Panc1 (cell line): ENCODE results near the gene ELFN1. TPM values are rescaled to one million over a fixed set of nuclear protein-coding genes. Genes with fewer than 3 reads are reported as not detected.

Experiments
- ATAC-seq: fragments of 200-7000 bp; cut with Tn5 transposase; 2 replicates; pipeline ENCODE4 v1.9.1; 2020; ENCODE audit warnings: mild to moderate bottlenecking, moderate library complexity
- BruUV-seq: library from RNA; stranded (reverse); fragments of 400-500 nt; replicated peaks from 2 replicates; lab custom pipeline; 2021; lab: Mats Ljungman, UMichigan
- CTCF ChIA-PET: fragments of 300-600 bp; sonication (Branson Sonifier 250); formaldehyde crosslinking; loops from one replicate; lab custom pipeline; 2022; ENCODE audit warnings: antibody characterized with exemption; lab: Charles Lee
- POLR2A ChIA-PET: fragments of 300-600 bp; sonication (Branson Sonifier 250); formaldehyde crosslinking; loops from one replicate; lab custom pipeline; 2022; ENCODE audit warnings: antibody characterized with exemption; lab: Charles Lee
- DNase-seq: peaks from one replicate; pipeline ENCODE4 v3.0.0-alpha.2; 2010; ENCODE audit warnings: low read depth, low spot score
- H3K27ac ChIP-seq: 2 replicates; pipeline ENCODE4 v1.5.1; 2011; ENCODE audit warnings: mild to moderate bottlenecking, low read length, inconsistent platforms
- H3K27me3 ChIP-seq: fragments of 200-500 bp; sonication (Bioruptor generic); 2 replicates; pipeline ENCODE4 v1.6.0; 2014; ENCODE audit warnings: low read length, inconsistent platforms; ENCODE audit not compliant: control insufficient read depth, insufficient read depth
- H3K36me3 ChIP-seq: fragments of 200-500 bp; sonication (Bioruptor generic); 2 replicates; pipeline ENCODE4 v1.5.1; 2014; ENCODE audit warnings: inconsistent platforms, mild to moderate bottlenecking, low read length, moderate library complexity; ENCODE audit not compliant: control insufficient read depth, insufficient read depth
- H3K4me1 ChIP-seq: 2 replicates; pipeline ENCODE4 v1.5.1; 2011; ENCODE audit warnings: inconsistent platforms, mild to moderate bottlenecking, low read length, moderate library complexity; ENCODE audit not compliant: control insufficient read depth, insufficient read depth
- H3K4me3 ChIP-seq, 2 experiments: 2 replicates each; pipeline ENCODE4 v1.5.1; 2011 to 2012; ENCODE audit warnings: low read depth in 2 of 2, low read length in 2 of 2, mild to moderate bottlenecking in 2 of 2, inconsistent platforms in 1 of 2, moderate library complexity in 1 of 2
- H3K9me3 ChIP-seq: fragments of 200-500 bp; sonication (Bioruptor generic); 2 replicates; pipeline ENCODE4 v1.5.1; 2014; ENCODE audit warnings: low read depth, mild to moderate bottlenecking, inconsistent platforms, low read length, moderate library complexity; ENCODE audit not compliant: control insufficient read depth, insufficient read depth
- CTCF ChIP-seq: fragments of 450-650 bp; IDR thresholded peaks from 2 replicates; pipeline ENCODE4 v1.5.1; 2017; ENCODE audit warnings: mild to moderate bottlenecking
- POLR2AphosphoS5 ChIP-seq: IDR thresholded peaks from 2 replicates; pipeline ENCODE4 v1.6.1; 2012; ENCODE audit warnings: mild to moderate bottlenecking, low read depth, low read length, moderate library complexity
- REST ChIP-seq, 2 experiments: IDR thresholded peaks; 2 replicates each; pipeline ENCODE4 v1.6.1; 2011 to 2012; ENCODE audit warnings: low read depth in 2 of 2, control low read depth in 1 of 2, low read length in 1 of 2, mild to moderate bottlenecking in 1 of 2, moderate library complexity in 1 of 2; ENCODE audit not compliant: insufficient read depth in 1 of 2
- SIN3A ChIP-seq: IDR thresholded peaks from 2 replicates; pipeline ENCODE4 v1.6.1; 2012; ENCODE audit warnings: low read depth, mild to moderate bottlenecking, low read length, moderate library complexity, borderline replicate concordance; ENCODE audit not compliant: insufficient read depth
- TCF7L2 ChIP-seq: IDR thresholded peaks from 2 replicates; pipeline ENCODE4 v1.6.1; 2011; ENCODE audit warnings: mild to moderate bottlenecking, low read depth, low read length, inconsistent platforms
- in situ Hi-C: cut with HindIII; loops from 2 replicates; pipeline ENCODE4 v1.10.0; 2016; ENCODE audit warnings: low sequenced_read_pairs, low pct_unique_long_range_greater_than_20kb
- intact Hi-C: fragments of 100-400 bp; cut with micrococcal nuclease; formaldehyde crosslinking; loops from one replicate; pipeline ENCODE4 v1.10.0; 2022; ENCODE audit not compliant: unreplicated experiment
- total RNA-seq: library from RNA; stranded (reverse); gene quantifications from one replicate; pipeline ENCODE4 v1.2.1, GENCODE V29; 2021; ENCODE audit not compliant: unreplicated experiment

ELFN1 gene
- total RNA-seq, 1 experiment from 2014 or later: 39.0 TPM

- peaks cover 5% of the 10 kb centered on the region; the same call in 1 of the 2 replicates for H3K9me3 ChIP-seq
- no peak for DNase-seq
- no TSS peak for BruUV-seq
- H3K27ac ChIP-seq: no peak overlapping the region
- no peaks in the 10 kb centered on the region for H3K27me3 ChIP-seq
- intact Hi-C loops (no loop called here), in situ Hi-C loops (no loop called here)
- ATAC-seq: no peak
- peaks cover 10% of the 10 kb centered on the region; the same call in 1 of the 2 replicates for H3K4me1 ChIP-seq
- TF ChIP-seq REST (IDR thresholded peaks at IDR 0.05; ENCODE audit: insufficient read depth in 1 of 2, low read depth in 2 of 2, low read length in 1 of 2) (no peak), CTCF (no peak), SIN3A (no peak), POLR2AphosphoS5 (no peak), TCF7L2 (no peak)
- CTCF ChIA-PET: interaction anchor here (0.5 kb wide), 1 partner anchor 1495 kb away, joined by 10 read pairs; no protein-coding TSS in a partner anchor
- no peaks in the 10 kb centered on the region for H3K36me3 ChIP-seq
- H3K4me3 ChIP-seq: no peak overlapping the region
- POLR2A ChIA-PET: no interaction called here
Observed at GRCh38 chr7:1698201-1698600, 28.1 kb downstream of the ELFN1 start.

GRCh38 chr7:1698951-1699350 is 28.9 kb downstream of the ELFN1 start:
- H3K27ac ChIP-seq: no peak overlapping the region
- POLR2A ChIA-PET: no interaction called here
- no peak for TF ChIP-seq TCF7L2
- TF ChIP-seq REST (IDR thresholded peaks at IDR 0.05; ENCODE audit: insufficient read depth in 1 of 2, low read depth in 2 of 2, low read length in 1 of 2): no peak
- TF ChIP-seq SIN3A: no peak
- TF ChIP-seq CTCF: no peak
- no peak for TF ChIP-seq POLR2AphosphoS5
- no peaks in the 10 kb centered on the region for H3K36me3 ChIP-seq
- H3K27me3 ChIP-seq: no peaks in the 10 kb centered on the region
- BruUV-seq: no TSS peak
- CTCF ChIA-PET: no interaction called here
- DNase-seq: no peak
- peaks cover 11% of the 10 kb centered on the region; the same call in 1 of the 2 replicates for H3K4me1 ChIP-seq
- intact Hi-C loops (no loop called here), in situ Hi-C loops (no loop called here)
- no peak overlapping the region for H3K4me3 ChIP-seq
- no peak for ATAC-seq
- peaks cover 5% of the 10 kb centered on the region; the same call in 1 of the 2 replicates for H3K9me3 ChIP-seq
